Mesenchymal stem cell (in vitro differentiated cells and primary cell): ENCODE measurements around the gene ARHGAP32.

Experiments
- DNase-seq: peaks from one replicate; pipeline ENCODE4 v3.0.0-alpha.2; 2013
- H2AFZ ChIP-seq: one replicate; pipeline ENCODE4 v1.6.1; 2013; ENCODE audit warnings: low read depth, mild to moderate bottlenecking, control low read depth, inconsistent platforms, low read length, moderate library complexity
- H2AK5ac ChIP-seq: 2 replicates; pipeline ENCODE4 v1.6.1; 2013; ENCODE audit warnings: low read length, moderate library complexity, mild to moderate bottlenecking, inconsistent platforms; ENCODE audit not compliant: severe bottlenecking
- H2BK120ac ChIP-seq: one replicate; pipeline ENCODE4 v1.6.1; 2013; ENCODE audit warnings: low read depth, mild to moderate bottlenecking, inconsistent platforms, low read length, moderate library complexity
- H2BK12ac ChIP-seq, 2 experiments: one replicate each; pipeline ENCODE4 v1.6.1; 2013; ENCODE audit warnings: inconsistent platforms in 2 of 2, low read length in 2 of 2, mild to moderate bottlenecking in 2 of 2, moderate library complexity in 2 of 2, control low read depth in 1 of 2
- H2BK15ac ChIP-seq: one replicate; pipeline ENCODE4 v1.6.1; 2013; ENCODE audit warnings: mild to moderate bottlenecking, low read depth, inconsistent platforms; ENCODE audit not compliant: poor library complexity, severe bottlenecking
- H2BK5ac ChIP-seq: 2 replicates; pipeline ENCODE4 v1.6.1; 2013; ENCODE audit warnings: low read depth, mild to moderate bottlenecking, low read length, control low read depth, inconsistent platforms; ENCODE audit not compliant: poor library complexity, severe bottlenecking
- H3K14ac ChIP-seq, 2 experiments: one replicate each; pipeline ENCODE4 v1.6.1; 2013; ENCODE audit warnings: inconsistent platforms in 2 of 2, low read length in 2 of 2, control low read depth in 1 of 2, mild to moderate bottlenecking in 1 of 2, moderate library complexity in 1 of 2
- H3K18ac ChIP-seq, 2 experiments: one replicate each; pipeline ENCODE4 v1.6.1; 2013; ENCODE audit warnings: inconsistent platforms in 2 of 2, low read length in 2 of 2, control low read depth in 1 of 2, low read depth in 1 of 2, mild to moderate bottlenecking in 1 of 2
- H3K23ac ChIP-seq, 2 experiments: one replicate each; pipeline ENCODE4 v1.6.1; 2013; ENCODE audit warnings: inconsistent platforms in 2 of 2, low read length in 2 of 2, mild to moderate bottlenecking in 2 of 2, moderate library complexity in 2 of 2, control low read depth in 1 of 2
- H3K27ac ChIP-seq: 2 replicates; pipeline ENCODE4 v1.5.1; 2013; ENCODE audit warnings: mild to moderate bottlenecking, moderate library complexity, low read length, control low read depth, inconsistent platforms; ENCODE audit not compliant: poor library complexity, severe bottlenecking
- H3K27me3 ChIP-seq, 2 experiments: 2 replicates each; pipeline versions ENCODE4 v1.6.1 to v1.7.0; 2013; ENCODE audit warnings: low read length in 2 of 2, mild to moderate bottlenecking in 2 of 2, moderate library complexity in 2 of 2, control low read depth in 1 of 2, inconsistent platforms in 1 of 2; ENCODE audit not compliant: control insufficient read depth in 1 of 2, insufficient read depth in 1 of 2
- H3K36me3 ChIP-seq, 2 experiments: 2 replicates each; pipeline versions ENCODE4 v1.6.1 to v1.7.0; 2013; ENCODE audit warnings: low read length in 2 of 2, control low read depth in 1 of 2, inconsistent platforms in 1 of 2, low read depth in 1 of 2, mild to moderate bottlenecking in 1 of 2; ENCODE audit not compliant: insufficient read depth in 2 of 2, control insufficient read depth in 1 of 2
- H3K4ac ChIP-seq, 2 experiments: one replicate each; pipeline ENCODE4 v1.6.1; 2013; ENCODE audit warnings: inconsistent platforms in 2 of 2, low read length in 2 of 2, mild to moderate bottlenecking in 2 of 2, moderate library complexity in 2 of 2, control low read depth in 1 of 2, low read depth in 1 of 2
- H3K4me1 ChIP-seq: 2 replicates; pipeline ENCODE4 v1.6.1; 2013; ENCODE audit warnings: low read depth, low read length, control low read depth; ENCODE audit not compliant: control insufficient read depth, insufficient read depth
- H3K4me2 ChIP-seq: 2 replicates; pipeline ENCODE4 v1.6.1; 2013; ENCODE audit warnings: low read length, mild to moderate bottlenecking, inconsistent platforms; ENCODE audit not compliant: poor library complexity, severe bottlenecking
- H3K4me3 ChIP-seq, 2 experiments: 2 replicates each; pipeline versions ENCODE4 v1.5.1 to v1.7.0; 2013; ENCODE audit warnings: low read length in 2 of 2, mild to moderate bottlenecking in 2 of 2, control low read depth in 1 of 2, low read depth in 1 of 2; ENCODE audit not compliant: insufficient read depth in 1 of 2
- H3K79me1 ChIP-seq: replicated peaks from 2 replicates; pipeline ENCODE4 v1.6.1; 2013; ENCODE audit warnings: mild to moderate bottlenecking, control low read depth, low read length, inconsistent platforms; ENCODE audit not compliant: poor library complexity, severe bottlenecking
- H3K9ac ChIP-seq: 2 replicates; pipeline ENCODE4 v1.7.0; 2013; ENCODE audit warnings: mild to moderate bottlenecking, low read length, moderate library complexity
- H3K9me3 ChIP-seq: 2 replicates; pipeline ENCODE4 v1.7.0; 2013; ENCODE audit warnings: mild to moderate bottlenecking, low read length; ENCODE audit not compliant: control insufficient read depth
- H4K8ac ChIP-seq: one replicate; pipeline ENCODE4 v1.6.1; 2013; ENCODE audit warnings: inconsistent platforms, mild to moderate bottlenecking, low read length, moderate library complexity
- H4K91ac ChIP-seq: one replicate; pipeline ENCODE4 v1.6.1; 2013; ENCODE audit warnings: mild to moderate bottlenecking, low read length, inconsistent platforms
- WGBS: methylation state at CpG from one replicate; pipeline ENCODE4 v1.1.7; 2013; ENCODE audit warnings: mixed read lengths; 5-methylcytosine and 5-hydroxymethylcytosine counted together

ARHGAP32 gene

DNA sequence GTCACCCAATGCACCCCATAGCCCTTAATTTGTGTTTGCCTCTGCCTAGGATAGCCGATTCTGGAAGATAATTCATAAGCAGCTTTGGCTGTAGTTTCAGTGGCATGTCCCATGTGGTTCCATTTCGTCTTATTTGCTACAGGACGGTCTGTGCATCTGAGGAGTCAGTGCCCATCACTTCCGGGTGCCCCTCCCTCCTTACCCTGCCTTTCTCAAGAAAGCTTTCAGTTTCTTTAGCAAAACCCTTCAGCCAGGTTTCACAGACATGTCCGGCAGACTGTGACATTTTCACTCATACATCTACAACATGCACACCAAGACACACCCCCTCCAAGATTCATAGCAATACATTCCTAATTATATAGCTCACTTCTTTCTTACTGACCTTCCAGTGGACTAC, 263.7 kb downstream of the ARHGAP32 start:
- Histone ChIP-seq H3K18ac (no peak overlapping the region), H3K4me1 (peaks cover 4% of the 10 kb centered on the region), H3K9me3 (no peaks in the 10 kb centered on the region), H4K91ac (no peak overlapping the region), H3K4me3 (no peak overlapping the region), H3K4ac (no peak overlapping the region), H3K36me3 (no peaks in the 10 kb centered on the region), H3K79me1 (no peaks in the 10 kb centered on the region), H2BK120ac (no peak overlapping the region), H2AFZ (no peak overlapping the region), H3K9ac (no peak overlapping the region), H2AK5ac (no peak overlapping the region), H3K4me2 (no peak overlapping the region), H3K27me3 (peaks cover 57 to 72% of the 10 kb centered on the region in 2 experiments), H3K23ac (no peak overlapping the region), H2BK5ac (no peak overlapping the region), H2BK15ac (no peak overlapping the region), H3K27ac (no peak overlapping the region), H2BK12ac (no peak overlapping the region), H4K8ac (no peak overlapping the region), H3K14ac (no peak overlapping the region)
- WGBS, result 91% methylated on average over 5 of the region's 5 CpGs
- no peak for DNase-seq

DNA sequence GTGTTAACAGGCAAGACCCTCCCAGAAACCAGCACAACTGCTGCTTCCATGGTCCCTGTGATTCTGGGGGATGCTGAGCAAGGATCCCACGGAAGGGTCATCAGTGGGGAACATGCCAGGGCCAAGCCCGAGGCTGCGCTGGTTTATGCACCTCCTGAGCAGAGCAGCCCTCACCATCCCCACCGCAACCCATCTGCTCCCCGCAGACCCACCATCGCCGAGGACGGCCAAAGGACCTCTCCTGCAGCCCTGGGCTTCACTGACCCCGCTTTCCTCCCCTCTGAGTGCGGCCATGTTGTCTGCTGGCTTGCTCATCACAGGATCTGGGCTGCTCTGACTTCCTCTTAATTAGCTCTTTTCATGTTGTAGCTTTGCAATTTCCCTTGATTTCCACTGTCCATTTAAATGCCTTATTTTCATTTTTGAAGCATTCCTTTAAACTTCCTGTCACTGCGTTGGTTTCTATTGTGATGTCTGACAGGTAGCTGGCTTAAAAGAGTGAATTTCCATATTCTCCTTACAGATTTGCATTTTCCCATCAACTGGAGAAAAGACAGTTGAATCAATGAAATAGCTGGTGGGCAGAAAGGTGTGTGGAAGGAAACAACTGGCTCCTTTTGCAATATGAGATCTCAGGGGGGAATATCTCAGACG, 264.3 kb downstream of the ARHGAP32 start:
- Histone ChIP-seq H3K27me3 (peaks cover 55 to 68% of the 10 kb centered on the region in 2 experiments), H2BK12ac (no peak overlapping the region)
- no peak for DNase-seq

DNA sequence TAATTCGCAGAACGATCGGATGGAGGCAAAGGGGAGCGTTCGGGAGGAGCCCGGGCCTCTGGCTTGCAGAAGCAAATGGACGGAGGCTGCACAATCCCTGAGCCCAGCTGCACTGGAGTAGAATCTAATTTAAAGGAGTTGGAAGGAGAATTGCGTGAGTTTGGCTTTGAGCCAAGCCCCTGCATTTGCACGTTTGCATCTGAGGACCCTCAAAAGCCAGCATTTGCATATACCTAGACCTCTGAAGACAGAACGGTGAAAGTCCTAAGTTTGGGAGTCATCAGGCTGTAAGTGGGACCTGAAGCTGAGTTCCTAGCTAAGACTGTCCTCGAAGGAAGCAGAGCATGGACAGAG, 265.0 kb downstream of the ARHGAP32 start:
- no peak overlapping the region for H3K27ac ChIP-seq
- H3K27me3 ChIP-seq, result peaks cover 50 to 66% of the 10 kb centered on the region in 2 experiments
- H3K79me1 ChIP-seq, result no peaks in the 10 kb centered on the region
- H3K14ac ChIP-seq, result no peak overlapping the region
- no peak overlapping the region for H4K91ac ChIP-seq
- no peak overlapping the region for H3K4me3 ChIP-seq
- H3K23ac ChIP-seq, result no peak overlapping the region
- no peak overlapping the region for H2BK12ac ChIP-seq
- H3K9ac ChIP-seq, result no peak overlapping the region
- no peak overlapping the region for H3K18ac ChIP-seq
- no peak overlapping the region for H2AFZ ChIP-seq
- H3K4me1 ChIP-seq, result peaks cover 4% of the 10 kb centered on the region
- 86% methylated on average over 10 of the region's 11 CpGs for WGBS
- no peak for DNase-seq
- no peaks in the 10 kb centered on the region for H3K9me3 ChIP-seq
- no peak overlapping the region for H2BK120ac ChIP-seq
- no peak overlapping the region for H2BK15ac ChIP-seq
- no peak overlapping the region for H3K4ac ChIP-seq
- H2BK5ac ChIP-seq, result no peak overlapping the region
- H3K4me2 ChIP-seq, result no peak overlapping the region
- no peak overlapping the region for H2AK5ac ChIP-seq
- H3K36me3 ChIP-seq, result no peaks in the 10 kb centered on the region
- no peak overlapping the region for H4K8ac ChIP-seq

More for the DNA sequence above, 264.3 kb downstream of the ARHGAP32 start:
- Histone ChIP-seq H3K4me2 (no peak overlapping the region), H3K18ac (no peak overlapping the region), H4K91ac (no peak overlapping the region), H3K9ac (no peak overlapping the region), H2BK120ac (no peak overlapping the region), H3K9me3 (no peaks in the 10 kb centered on the region), H3K4me1 (peaks cover 4% of the 10 kb centered on the region), H3K79me1 (no peaks in the 10 kb centered on the region), H3K4ac (no peak overlapping the region), H2BK15ac (no peak overlapping the region), H2BK5ac (no peak overlapping the region), H3K4me3 (no peak overlapping the region), H3K36me3 (no peaks in the 10 kb centered on the region), H3K27ac (no peak overlapping the region), H2AK5ac (no peak overlapping the region), H3K23ac (no peak overlapping the region), H3K14ac (peak overlapping the region in 1 of 2 experiments; percentile 6), H4K8ac (no peak overlapping the region), H2AFZ (no peak overlapping the region)
- WGBS, result 83% methylated on average over 10 of the region's 12 CpGs

DNA sequence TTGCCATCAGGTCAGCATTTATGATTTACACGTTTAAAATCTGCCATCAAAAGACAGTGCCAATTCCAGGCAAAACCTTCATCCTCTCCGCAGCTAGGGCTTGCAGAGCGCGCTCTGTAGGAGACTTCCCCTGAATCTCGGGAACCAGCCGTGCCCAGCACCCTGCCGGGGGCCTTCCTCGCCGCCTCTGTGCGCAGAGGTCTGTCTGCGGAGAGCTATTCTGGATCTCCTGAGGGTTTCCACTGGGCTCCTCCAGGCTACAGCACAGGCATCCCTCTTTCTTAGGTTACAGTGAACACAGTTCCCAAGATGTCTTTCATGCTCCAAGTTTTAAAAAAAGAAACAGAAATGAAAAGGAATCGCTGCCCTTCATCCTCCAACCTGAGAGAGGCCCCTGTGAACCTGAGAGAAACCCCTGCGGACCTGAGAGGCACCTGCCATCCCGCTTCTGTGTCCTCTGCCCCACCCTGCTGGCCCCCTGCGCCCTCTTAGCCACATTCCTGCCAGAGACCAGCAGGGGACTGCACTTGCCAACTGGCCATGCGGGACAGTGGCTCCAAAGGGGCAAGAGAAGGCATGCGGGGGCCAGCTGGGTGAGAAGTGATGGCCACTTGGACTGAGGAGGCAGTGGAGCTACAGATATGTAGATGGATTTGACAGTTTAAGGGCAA, 265.6 kb downstream of the ARHGAP32 start:
- H2AFZ ChIP-seq, result no peak overlapping the region
- no peaks in the 10 kb centered on the region for H3K9me3 ChIP-seq
- H3K14ac ChIP-seq, result no peak overlapping the region
- no peak overlapping the region for H2BK12ac ChIP-seq
- no peak overlapping the region for H3K9ac ChIP-seq
- WGBS, result 59% methylated on average over 17 of the region's 17 CpGs
- no peak overlapping the region for H2BK5ac ChIP-seq
- no peak overlapping the region for H3K23ac ChIP-seq
- peaks cover 4% of the 10 kb centered on the region for H3K4me1 ChIP-seq
- no peak overlapping the region for H3K27ac ChIP-seq
- peaks cover 49 to 69% of the 10 kb centered on the region in 2 experiments for H3K27me3 ChIP-seq
- no peak overlapping the region for H3K18ac ChIP-seq
- no peak overlapping the region for H2BK15ac ChIP-seq
- no peak overlapping the region for H2AK5ac ChIP-seq
- no peak overlapping the region for H4K91ac ChIP-seq
- no peak overlapping the region for H3K4me3 ChIP-seq
- H4K8ac ChIP-seq, result no peak overlapping the region
- no peaks in the 10 kb centered on the region for H3K36me3 ChIP-seq
- no peaks in the 10 kb centered on the region for H3K79me1 ChIP-seq
- H3K4ac ChIP-seq, result no peak overlapping the region
- H2BK120ac ChIP-seq, result no peak overlapping the region
- H3K4me2 ChIP-seq, result no peak overlapping the region
- DNase-seq, result no peak
